GM23338 (cell line): ENCODE data around the gene PYGB. TPM values are rescaled to one million over a fixed set of nuclear protein-coding genes. Genes with fewer than 3 reads are reported as not detected.

Experiments
- ATAC-seq: fragments of 200-7000 bp; cut with Tn5 transposase; 3 replicates; pipeline ENCODE4 v1.9.1; 2020
- DNase-seq: peaks from one replicate; pipeline ENCODE4 v3.0.0-alpha.2; 2015; ENCODE audit warnings: low spot score
- H2AFZ ChIP-seq: fragments of 200-600 bp; sonication (generic); 2 replicates; pipeline ENCODE4 v1.8.0; 2016; ENCODE audit warnings: antibody characterized with exemption, mild to moderate bottlenecking, moderate library complexity
- H3F3A ChIP-seq: fragments of 200-600 bp; sonication (generic); replicated peaks from 2 replicates; pipeline ENCODE4 v1.8.0; 2017; ENCODE audit warnings: antibody characterized with exemption, mixed run types, low read depth
- H3K27ac ChIP-seq: fragments of 200-600 bp; sonication (generic); 2 replicates; pipeline ENCODE4 v1.6.1; 2016; ENCODE audit warnings: low read depth
- H3K27me3 ChIP-seq: fragments of 200-600 bp; sonication (generic); 2 replicates; pipeline ENCODE4 v1.8.0; 2016; ENCODE audit warnings: mild to moderate bottlenecking, mixed run types, moderate library complexity; ENCODE audit not compliant: insufficient read depth
- H3K36me3 ChIP-seq: fragments of 200-600 bp; sonication (generic); 2 replicates; pipeline ENCODE4 v1.8.0; 2016; ENCODE audit warnings: mild to moderate bottlenecking; ENCODE audit not compliant: insufficient read depth
- H3K4me1 ChIP-seq: fragments of 200-600 bp; sonication (generic); 2 replicates; pipeline ENCODE4 v1.8.0; 2016; ENCODE audit warnings: mild to moderate bottlenecking, moderate library complexity; ENCODE audit not compliant: insufficient read depth
- H3K4me2 ChIP-seq: fragments of 200-600 bp; sonication (generic); 2 replicates; pipeline ENCODE4 v1.7.1; 2017; ENCODE audit warnings: mixed run types
- H3K4me3 ChIP-seq: fragments of 200-600 bp; sonication (generic); 2 replicates; pipeline ENCODE4 v1.6.1; 2016; ENCODE audit warnings: mixed run types
- H3K79me2 ChIP-seq: fragments of 200-600 bp; sonication (generic); replicated peaks from 2 replicates; pipeline ENCODE4 v1.8.0; 2017; ENCODE audit warnings: mild to moderate bottlenecking; ENCODE audit not compliant: insufficient read depth
- H3K9me2 ChIP-seq: fragments of 200-600 bp; sonication (generic); 2 replicates; pipeline ENCODE4 v1.8.0; 2017; ENCODE audit not compliant: insufficient read depth
- H4K20me1 ChIP-seq: fragments of 200-600 bp; sonication (generic); replicated peaks from 2 replicates; pipeline ENCODE4 v1.8.0; 2017; ENCODE audit warnings: mild to moderate bottlenecking; ENCODE audit not compliant: insufficient read depth
- H3K27ac Mint-ChIP-seq: 2 replicates; pipeline ENCODE4 v1.8.0; 2020; ENCODE audit warnings: inconsistent platforms, mild to moderate bottlenecking, moderate library complexity, mixed read lengths
- H3K27me3 Mint-ChIP-seq: 3 replicates; pipeline ENCODE4 v1.8.0; 2022; ENCODE audit warnings: low read depth, mild to moderate bottlenecking, moderate library complexity, mixed read lengths, inconsistent platforms; ENCODE audit not compliant: insufficient read depth, poor library complexity
- H3K36me3 Mint-ChIP-seq: 3 replicates; pipeline ENCODE4 v1.8.0; 2021; ENCODE audit warnings: low read depth, mild to moderate bottlenecking, inconsistent platforms, moderate library complexity, mixed read lengths
- H3K4me1 Mint-ChIP-seq: 3 replicates; pipeline ENCODE4 v1.8.0; 2020; ENCODE audit warnings: mild to moderate bottlenecking, inconsistent platforms, mixed read lengths
- H3K4me3 Mint-ChIP-seq: 3 replicates; pipeline ENCODE4 v1.8.0; 2021; ENCODE audit warnings: moderate library complexity, mild to moderate bottlenecking, inconsistent platforms, mixed read lengths
- H3K9me3 Mint-ChIP-seq: 3 replicates; pipeline ENCODE4 v1.8.0; 2020; ENCODE audit warnings: moderate library complexity, mild to moderate bottlenecking, inconsistent platforms, mixed read lengths
- CREB1 ChIP-seq: fragments of 250-450 bp; sonication (Bioruptor Pico); IDR thresholded peaks from 2 replicates; pipeline ENCODE4 v1.5.0; 2020; ENCODE audit warnings: low read depth, mild to moderate bottlenecking, moderate library complexity
- EZH2 ChIP-seq: fragments of 200-600 bp; sonication (generic); IDR thresholded peaks from one replicate; pipeline ENCODE4 v1.8.0; 2017; ENCODE audit warnings: antibody characterized with exemption, mild to moderate bottlenecking, low read depth; ENCODE audit not compliant: unreplicated experiment
- EZH2phosphoT487 ChIP-seq: fragments of 200-600 bp; sonication (generic); IDR thresholded peaks from one replicate; pipeline ENCODE4 v1.8.1; 2018; ENCODE audit warnings: antibody characterized with exemption; ENCODE audit not compliant: unreplicated experiment
- POLR2AphosphoS5 ChIP-seq: IDR thresholded peaks from 2 replicates; pipeline ENCODE4 v1.6.1; 2016; ENCODE audit warnings: antibody characterized with exemption, low read depth
- ZNF114 ChIP-seq: fragments of 250-450 bp; sonication (Bioruptor Pico); IDR thresholded peaks from 2 replicates; pipeline ENCODE4 v1.5.0; 2020; ENCODE audit warnings: mild to moderate bottlenecking, moderate library complexity
- ZNF331 ChIP-seq: fragments of 250-450 bp; sonication (Bioruptor Pico); IDR thresholded peaks from 2 replicates; pipeline ENCODE4 v1.5.0; 2020; ENCODE audit warnings: low read depth, mild to moderate bottlenecking, moderate library complexity
- polyA plus RNA-seq: library from polyadenylated mRNA; unstranded; fragments of >200 nt; fragmentation: Nextera tagmentation; extraction: Ambion mirVana; gene quantifications from 2 replicates; pipeline ENCODE4 v1.2.1, GENCODE V29; 2016
- total RNA-seq: library from RNA; depleted of rRNA; stranded (reverse); fragments of >200 nt; shearing (Covaris generic); gene quantifications from 2 replicates; pipeline ENCODE4 v1.2.3, GENCODE V29; 2014
- TF ChIP-seq, protein P1 (sequence below): IDR thresholded peaks from 2 replicates; pipeline ENCODE4 v1.6.1; 2016; ENCODE audit warnings: antibody characterized with exemption
- TF ChIP-seq, protein P2 (sequence below): IDR thresholded peaks from one replicate; pipeline ENCODE4 v1.6.1; 2018; ENCODE audit warnings: antibody characterized with exemption; ENCODE audit not compliant: unreplicated experiment
- TF ChIP-seq, protein P3 (sequence below): fragments of 250-450 bp; sonication (Bioruptor Pico); IDR thresholded peaks from 2 replicates; pipeline ENCODE4 v1.5.0; 2020; ENCODE audit warnings: mild to moderate bottlenecking, moderate library complexity

Gene PYGB
- total and polyA plus RNA-seq, 2 experiments from 2014 or later, result 15.6 to 64.0 TPM

DNA sequence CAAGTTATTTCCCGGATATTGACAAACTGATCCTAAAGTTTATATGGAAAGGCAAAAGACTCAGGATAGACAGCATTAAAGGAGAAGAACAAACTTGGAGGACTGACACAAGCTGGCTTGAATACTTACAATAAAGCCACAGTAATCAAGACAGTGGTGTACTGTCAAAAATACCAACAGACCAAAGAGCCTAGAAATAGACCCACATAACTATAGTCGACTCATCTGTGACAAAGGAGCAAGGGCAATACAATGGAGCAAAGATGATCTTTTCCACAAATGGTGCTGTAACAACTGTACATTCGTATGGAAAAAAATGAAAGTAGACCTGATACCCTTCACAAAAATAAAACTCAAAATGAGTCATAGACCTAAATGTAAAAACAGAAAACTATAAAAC lies 96.7 kb downstream of the PYGB start (continued):
- TF ChIP-seq, protein P1, sequence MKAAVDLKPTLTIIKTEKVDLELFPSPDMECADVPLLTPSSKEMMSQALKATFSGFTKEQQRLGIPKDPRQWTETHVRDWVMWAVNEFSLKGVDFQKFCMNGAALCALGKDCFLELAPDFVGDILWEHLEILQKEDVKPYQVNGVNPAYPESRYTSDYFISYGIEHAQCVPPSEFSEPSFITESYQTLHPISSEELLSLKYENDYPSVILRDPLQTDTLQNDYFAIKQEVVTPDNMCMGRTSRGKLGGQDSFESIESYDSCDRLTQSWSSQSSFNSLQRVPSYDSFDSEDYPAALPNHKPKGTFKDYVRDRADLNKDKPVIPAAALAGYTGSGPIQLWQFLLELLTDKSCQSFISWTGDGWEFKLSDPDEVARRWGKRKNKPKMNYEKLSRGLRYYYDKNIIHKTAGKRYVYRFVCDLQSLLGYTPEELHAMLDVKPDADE, result no peak
- TF ChIP-seq, protein P2, sequence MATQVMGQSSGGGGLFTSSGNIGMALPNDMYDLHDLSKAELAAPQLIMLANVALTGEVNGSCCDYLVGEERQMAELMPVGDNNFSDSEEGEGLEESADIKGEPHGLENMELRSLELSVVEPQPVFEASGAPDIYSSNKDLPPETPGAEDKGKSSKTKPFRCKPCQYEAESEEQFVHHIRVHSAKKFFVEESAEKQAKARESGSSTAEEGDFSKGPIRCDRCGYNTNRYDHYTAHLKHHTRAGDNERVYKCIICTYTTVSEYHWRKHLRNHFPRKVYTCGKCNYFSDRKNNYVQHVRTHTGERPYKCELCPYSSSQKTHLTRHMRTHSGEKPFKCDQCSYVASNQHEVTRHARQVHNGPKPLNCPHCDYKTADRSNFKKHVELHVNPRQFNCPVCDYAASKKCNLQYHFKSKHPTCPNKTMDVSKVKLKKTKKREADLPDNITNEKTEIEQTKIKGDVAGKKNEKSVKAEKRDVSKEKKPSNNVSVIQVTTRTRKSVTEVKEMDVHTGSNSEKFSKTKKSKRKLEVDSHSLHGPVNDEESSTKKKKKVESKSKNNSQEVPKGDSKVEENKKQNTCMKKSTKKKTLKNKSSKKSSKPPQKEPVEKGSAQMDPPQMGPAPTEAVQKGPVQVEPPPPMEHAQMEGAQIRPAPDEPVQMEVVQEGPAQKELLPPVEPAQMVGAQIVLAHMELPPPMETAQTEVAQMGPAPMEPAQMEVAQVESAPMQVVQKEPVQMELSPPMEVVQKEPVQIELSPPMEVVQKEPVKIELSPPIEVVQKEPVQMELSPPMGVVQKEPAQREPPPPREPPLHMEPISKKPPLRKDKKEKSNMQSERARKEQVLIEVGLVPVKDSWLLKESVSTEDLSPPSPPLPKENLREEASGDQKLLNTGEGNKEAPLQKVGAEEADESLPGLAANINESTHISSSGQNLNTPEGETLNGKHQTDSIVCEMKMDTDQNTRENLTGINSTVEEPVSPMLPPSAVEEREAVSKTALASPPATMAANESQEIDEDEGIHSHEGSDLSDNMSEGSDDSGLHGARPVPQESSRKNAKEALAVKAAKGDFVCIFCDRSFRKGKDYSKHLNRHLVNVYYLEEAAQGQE, result no peak
- no peak for TF ChIP-seq EZH2

DNA sequence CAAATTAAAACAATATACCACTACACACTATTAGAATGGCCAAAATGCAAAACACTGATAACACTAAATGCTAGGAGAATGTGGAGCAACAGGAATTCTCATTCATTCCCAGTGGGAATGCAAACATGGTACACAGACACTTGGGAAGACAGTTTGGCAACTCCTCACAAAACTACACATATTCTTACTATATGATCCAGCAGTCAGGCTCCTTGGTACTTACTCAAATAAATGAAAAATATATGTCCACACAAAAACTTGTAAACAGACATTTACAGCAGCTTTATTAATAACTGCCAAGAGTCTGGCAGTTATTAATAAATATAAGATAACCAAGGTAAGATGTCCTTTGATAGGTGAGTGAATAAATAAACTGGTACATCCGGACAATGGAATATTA lies 97.8 kb downstream of the PYGB start:
- Mint-ChIP-seq H3K4me1 (peaks cover 15% of the 10 kb centered on the region), H3K27me3 (peaks cover 2% of the 10 kb centered on the region), H3K36me3 (peaks cover 11% of the 10 kb centered on the region), H3K27ac (no peak overlapping the region), H3K4me3 (no peak overlapping the region), H3K9me3 (no peaks in the 10 kb centered on the region)
- H3K79me2 ChIP-seq, result peaks cover 99% of the 10 kb centered on the region
- no peak overlapping the region for H3K4me3 ChIP-seq
- DNase-seq (no peak), ATAC-seq (no peak)
- no peak overlapping the region for H3K27ac ChIP-seq
- no peaks in the 10 kb centered on the region for H3K9me2 ChIP-seq
- H3K4me2 ChIP-seq, result no peak overlapping the region
- no peaks in the 10 kb centered on the region for H3K36me3 ChIP-seq
- H2AFZ ChIP-seq, result no peak overlapping the region
- no peaks in the 10 kb centered on the region for H3F3A ChIP-seq
- H3K27me3 ChIP-seq, result no peaks in the 10 kb centered on the region
- TF ChIP-seq POLR2AphosphoS5, result no peak
- no peak for TF ChIP-seq ZNF114 (CRISPR knock-in tag)
- TF ChIP-seq EZH2phosphoT487, result no peak
- TF ChIP-seq, protein P2, result no peak
- no peak for TF ChIP-seq CREB1 (CRISPR knock-in tag)
- no peak for TF ChIP-seq ZNF331
- TF ChIP-seq, protein P3, sequence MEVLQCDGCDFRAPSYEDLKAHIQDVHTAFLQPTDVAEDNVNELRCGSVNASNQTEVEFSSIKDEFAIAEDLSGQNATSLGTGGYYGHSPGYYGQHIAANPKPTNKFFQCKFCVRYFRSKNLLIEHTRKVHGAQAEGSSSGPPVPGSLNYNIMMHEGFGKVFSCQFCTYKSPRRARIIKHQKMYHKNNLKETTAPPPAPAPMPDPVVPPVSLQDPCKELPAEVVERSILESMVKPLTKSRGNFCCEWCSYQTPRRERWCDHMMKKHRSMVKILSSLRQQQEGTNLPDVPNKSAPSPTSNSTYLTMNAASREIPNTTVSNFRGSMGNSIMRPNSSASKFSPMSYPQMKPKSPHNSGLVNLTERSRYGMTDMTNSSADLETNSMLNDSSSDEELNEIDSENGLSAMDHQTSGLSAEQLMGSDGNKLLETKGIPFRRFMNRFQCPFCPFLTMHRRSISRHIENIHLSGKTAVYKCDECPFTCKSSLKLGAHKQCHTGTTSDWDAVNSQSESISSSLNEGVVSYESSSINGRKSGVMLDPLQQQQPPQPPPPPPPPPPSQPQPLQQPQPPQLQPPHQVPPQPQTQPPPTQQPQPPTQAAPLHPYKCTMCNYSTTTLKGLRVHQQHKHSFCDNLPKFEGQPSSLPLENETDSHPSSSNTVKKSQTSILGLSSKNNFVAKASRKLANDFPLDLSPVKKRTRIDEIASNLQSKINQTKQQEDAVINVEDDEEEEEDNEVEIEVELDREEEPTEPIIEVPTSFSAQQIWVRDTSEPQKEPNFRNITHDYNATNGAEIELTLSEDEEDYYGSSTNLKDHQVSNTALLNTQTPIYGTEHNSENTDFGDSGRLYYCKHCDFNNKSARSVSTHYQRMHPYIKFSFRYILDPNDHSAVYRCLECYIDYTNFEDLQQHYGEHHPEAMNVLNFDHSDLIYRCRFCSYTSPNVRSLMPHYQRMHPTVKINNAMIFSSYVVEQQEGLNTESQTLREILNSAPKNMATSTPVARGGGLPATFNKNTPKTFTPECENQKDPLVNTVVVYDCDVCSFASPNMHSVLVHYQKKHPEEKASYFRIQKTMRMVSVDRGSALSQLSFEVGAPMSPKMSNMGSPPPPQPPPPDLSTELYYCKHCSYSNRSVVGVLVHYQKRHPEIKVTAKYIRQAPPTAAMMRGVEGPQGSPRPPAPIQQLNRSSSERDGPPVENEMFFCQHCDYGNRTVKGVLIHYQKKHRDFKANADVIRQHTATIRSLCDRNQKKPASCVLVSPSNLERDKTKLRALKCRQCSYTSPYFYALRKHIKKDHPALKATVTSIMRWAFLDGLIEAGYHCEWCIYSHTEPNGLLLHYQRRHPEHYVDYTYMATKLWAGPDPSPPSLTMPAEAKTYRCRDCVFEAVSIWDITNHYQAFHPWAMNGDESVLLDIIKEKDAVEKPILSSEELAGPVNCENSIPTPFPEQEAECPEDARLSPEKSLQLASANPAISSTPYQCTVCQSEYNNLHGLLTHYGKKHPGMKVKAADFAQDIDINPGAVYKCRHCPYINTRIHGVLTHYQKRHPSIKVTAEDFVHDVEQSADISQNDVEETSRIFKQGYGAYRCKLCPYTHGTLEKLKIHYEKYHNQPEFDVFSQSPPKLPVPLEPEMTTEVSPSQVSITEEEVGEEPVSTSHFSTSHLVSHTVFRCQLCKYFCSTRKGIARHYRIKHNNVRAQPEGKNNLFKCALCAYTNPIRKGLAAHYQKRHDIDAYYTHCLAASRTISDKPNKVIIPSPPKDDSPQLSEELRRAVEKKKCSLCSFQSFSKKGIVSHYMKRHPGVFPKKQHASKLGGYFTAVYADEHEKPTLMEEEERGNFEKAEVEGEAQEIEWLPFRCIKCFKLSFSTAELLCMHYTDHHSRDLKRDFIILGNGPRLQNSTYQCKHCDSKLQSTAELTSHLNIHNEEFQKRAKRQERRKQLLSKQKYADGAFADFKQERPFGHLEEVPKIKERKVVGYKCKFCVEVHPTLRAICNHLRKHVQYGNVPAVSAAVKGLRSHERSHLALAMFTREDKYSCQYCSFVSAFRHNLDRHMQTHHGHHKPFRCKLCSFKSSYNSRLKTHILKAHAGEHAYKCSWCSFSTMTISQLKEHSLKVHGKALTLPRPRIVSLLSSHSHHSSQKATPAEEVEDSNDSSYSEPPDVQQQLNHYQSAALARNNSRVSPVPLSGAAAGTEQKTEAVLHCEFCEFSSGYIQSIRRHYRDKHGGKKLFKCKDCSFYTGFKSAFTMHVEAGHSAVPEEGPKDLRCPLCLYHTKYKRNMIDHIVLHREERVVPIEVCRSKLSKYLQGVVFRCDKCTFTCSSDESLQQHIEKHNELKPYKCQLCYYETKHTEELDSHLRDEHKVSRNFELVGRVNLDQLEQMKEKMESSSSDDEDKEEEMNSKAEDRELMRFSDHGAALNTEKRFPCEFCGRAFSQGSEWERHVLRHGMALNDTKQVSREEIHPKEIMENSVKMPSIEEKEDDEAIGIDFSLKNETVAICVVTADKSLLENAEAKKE (CRISPR knock-in tag), result no peak
- no peak for TF ChIP-seq EZH2
- TF ChIP-seq, protein P1, result no peak
- H4K20me1 ChIP-seq, result peaks cover 37% of the 10 kb centered on the region
- peaks cover 7% of the 10 kb centered on the region for H3K4me1 ChIP-seq
